Panc1 (cell line): ENCODE data around the gene CDK19. TPM values are rescaled to one million over a fixed set of nuclear protein-coding genes. Genes with fewer than 3 reads are reported as not detected.

Experiments
- ATAC-seq: fragments of 200-7000 bp; cut with Tn5 transposase; 2 replicates; pipeline ENCODE4 v1.9.1; 2020; ENCODE audit warnings: mild to moderate bottlenecking, moderate library complexity
- BruUV-seq: library from RNA; stranded (reverse); fragments of 400-500 nt; replicated peaks from 2 replicates; lab custom pipeline; 2021; lab: Mats Ljungman, UMichigan
- CTCF ChIA-PET: fragments of 300-600 bp; sonication (Branson Sonifier 250); formaldehyde crosslinking; loops from one replicate; lab custom pipeline; 2022; ENCODE audit warnings: antibody characterized with exemption; lab: Charles Lee
- POLR2A ChIA-PET: fragments of 300-600 bp; sonication (Branson Sonifier 250); formaldehyde crosslinking; loops from one replicate; lab custom pipeline; 2022; ENCODE audit warnings: antibody characterized with exemption; lab: Charles Lee
- DNase-seq: peaks from one replicate; pipeline ENCODE4 v3.0.0-alpha.2; 2010; ENCODE audit warnings: low read depth, low spot score
- H3K27ac ChIP-seq: 2 replicates; pipeline ENCODE4 v1.5.1; 2011; ENCODE audit warnings: mild to moderate bottlenecking, low read length, inconsistent platforms
- H3K27me3 ChIP-seq: fragments of 200-500 bp; sonication (Bioruptor generic); 2 replicates; pipeline ENCODE4 v1.6.0; 2014; ENCODE audit warnings: low read length, inconsistent platforms; ENCODE audit not compliant: control insufficient read depth, insufficient read depth
- H3K36me3 ChIP-seq: fragments of 200-500 bp; sonication (Bioruptor generic); 2 replicates; pipeline ENCODE4 v1.5.1; 2014; ENCODE audit warnings: inconsistent platforms, mild to moderate bottlenecking, low read length, moderate library complexity; ENCODE audit not compliant: control insufficient read depth, insufficient read depth
- H3K4me1 ChIP-seq: 2 replicates; pipeline ENCODE4 v1.5.1; 2011; ENCODE audit warnings: inconsistent platforms, mild to moderate bottlenecking, low read length, moderate library complexity; ENCODE audit not compliant: control insufficient read depth, insufficient read depth
- H3K4me3 ChIP-seq, 2 experiments: 2 replicates each; pipeline ENCODE4 v1.5.1; 2011 to 2012; ENCODE audit warnings: low read depth in 2 of 2, low read length in 2 of 2, mild to moderate bottlenecking in 2 of 2, inconsistent platforms in 1 of 2, moderate library complexity in 1 of 2
- H3K9me3 ChIP-seq: fragments of 200-500 bp; sonication (Bioruptor generic); 2 replicates; pipeline ENCODE4 v1.5.1; 2014; ENCODE audit warnings: low read depth, mild to moderate bottlenecking, inconsistent platforms, low read length, moderate library complexity; ENCODE audit not compliant: control insufficient read depth, insufficient read depth
- CTCF ChIP-seq: fragments of 450-650 bp; IDR thresholded peaks from 2 replicates; pipeline ENCODE4 v1.5.1; 2017; ENCODE audit warnings: mild to moderate bottlenecking
- POLR2AphosphoS5 ChIP-seq: IDR thresholded peaks from 2 replicates; pipeline ENCODE4 v1.6.1; 2012; ENCODE audit warnings: mild to moderate bottlenecking, low read depth, low read length, moderate library complexity
- SIN3A ChIP-seq: IDR thresholded peaks from 2 replicates; pipeline ENCODE4 v1.6.1; 2012; ENCODE audit warnings: low read depth, mild to moderate bottlenecking, low read length, moderate library complexity, borderline replicate concordance; ENCODE audit not compliant: insufficient read depth
- TCF7L2 ChIP-seq: IDR thresholded peaks from 2 replicates; pipeline ENCODE4 v1.6.1; 2011; ENCODE audit warnings: mild to moderate bottlenecking, low read depth, low read length, inconsistent platforms
- in situ Hi-C: cut with HindIII; loops from 2 replicates; pipeline ENCODE4 v1.10.0; 2016; ENCODE audit warnings: low sequenced_read_pairs, low pct_unique_long_range_greater_than_20kb
- intact Hi-C: fragments of 100-400 bp; cut with micrococcal nuclease; formaldehyde crosslinking; loops from one replicate; pipeline ENCODE4 v1.10.0; 2022; ENCODE audit not compliant: unreplicated experiment
- total RNA-seq: library from RNA; stranded (reverse); gene quantifications from one replicate; pipeline ENCODE4 v1.2.1, GENCODE V29; 2021; ENCODE audit not compliant: unreplicated experiment
- TF ChIP-seq, protein P1 (sequence below), 2 experiments: IDR thresholded peaks; 2 replicates each; pipeline ENCODE4 v1.6.1; 2011 to 2012; ENCODE audit warnings: low read depth in 2 of 2, control low read depth in 1 of 2, low read length in 1 of 2, mild to moderate bottlenecking in 1 of 2, moderate library complexity in 1 of 2; ENCODE audit not compliant: insufficient read depth in 1 of 2

Gene CDK19
- total RNA-seq, 1 experiment from 2014 or later, result 48.4 TPM

- in situ Hi-C loops, result no loop called here
- no peak overlapping the region for H3K27ac ChIP-seq
- no peaks in the 10 kb centered on the region for H3K4me1 ChIP-seq
- no peak overlapping the region for H3K4me3 ChIP-seq
- no peaks in the 10 kb centered on the region for H3K36me3 ChIP-seq
- no peaks in the 10 kb centered on the region for H3K9me3 ChIP-seq
- intact Hi-C loops, result no loop called here
- TF ChIP-seq POLR2AphosphoS5, result no peak
- TF ChIP-seq TCF7L2, result no peak
- TF ChIP-seq, protein P1, sequence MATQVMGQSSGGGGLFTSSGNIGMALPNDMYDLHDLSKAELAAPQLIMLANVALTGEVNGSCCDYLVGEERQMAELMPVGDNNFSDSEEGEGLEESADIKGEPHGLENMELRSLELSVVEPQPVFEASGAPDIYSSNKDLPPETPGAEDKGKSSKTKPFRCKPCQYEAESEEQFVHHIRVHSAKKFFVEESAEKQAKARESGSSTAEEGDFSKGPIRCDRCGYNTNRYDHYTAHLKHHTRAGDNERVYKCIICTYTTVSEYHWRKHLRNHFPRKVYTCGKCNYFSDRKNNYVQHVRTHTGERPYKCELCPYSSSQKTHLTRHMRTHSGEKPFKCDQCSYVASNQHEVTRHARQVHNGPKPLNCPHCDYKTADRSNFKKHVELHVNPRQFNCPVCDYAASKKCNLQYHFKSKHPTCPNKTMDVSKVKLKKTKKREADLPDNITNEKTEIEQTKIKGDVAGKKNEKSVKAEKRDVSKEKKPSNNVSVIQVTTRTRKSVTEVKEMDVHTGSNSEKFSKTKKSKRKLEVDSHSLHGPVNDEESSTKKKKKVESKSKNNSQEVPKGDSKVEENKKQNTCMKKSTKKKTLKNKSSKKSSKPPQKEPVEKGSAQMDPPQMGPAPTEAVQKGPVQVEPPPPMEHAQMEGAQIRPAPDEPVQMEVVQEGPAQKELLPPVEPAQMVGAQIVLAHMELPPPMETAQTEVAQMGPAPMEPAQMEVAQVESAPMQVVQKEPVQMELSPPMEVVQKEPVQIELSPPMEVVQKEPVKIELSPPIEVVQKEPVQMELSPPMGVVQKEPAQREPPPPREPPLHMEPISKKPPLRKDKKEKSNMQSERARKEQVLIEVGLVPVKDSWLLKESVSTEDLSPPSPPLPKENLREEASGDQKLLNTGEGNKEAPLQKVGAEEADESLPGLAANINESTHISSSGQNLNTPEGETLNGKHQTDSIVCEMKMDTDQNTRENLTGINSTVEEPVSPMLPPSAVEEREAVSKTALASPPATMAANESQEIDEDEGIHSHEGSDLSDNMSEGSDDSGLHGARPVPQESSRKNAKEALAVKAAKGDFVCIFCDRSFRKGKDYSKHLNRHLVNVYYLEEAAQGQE (IDR thresholded peaks at IDR 0.05; ENCODE audit: insufficient read depth in 1 of 2, low read depth in 2 of 2, low read length in 1 of 2), result no peak
- H3K27me3 ChIP-seq, result no peaks in the 10 kb centered on the region
- no peak for DNase-seq
- ChIA-PET POLR2A (no interaction called here), CTCF (no interaction called here)
- no TSS peak for BruUV-seq
- ATAC-seq, result peak; percentile 53; the same call in 1 of the 2 replicates
Measured at GRCh38 chr6:110573537-110573936, 241.7 kb downstream of the CDK19 start.

DNA sequence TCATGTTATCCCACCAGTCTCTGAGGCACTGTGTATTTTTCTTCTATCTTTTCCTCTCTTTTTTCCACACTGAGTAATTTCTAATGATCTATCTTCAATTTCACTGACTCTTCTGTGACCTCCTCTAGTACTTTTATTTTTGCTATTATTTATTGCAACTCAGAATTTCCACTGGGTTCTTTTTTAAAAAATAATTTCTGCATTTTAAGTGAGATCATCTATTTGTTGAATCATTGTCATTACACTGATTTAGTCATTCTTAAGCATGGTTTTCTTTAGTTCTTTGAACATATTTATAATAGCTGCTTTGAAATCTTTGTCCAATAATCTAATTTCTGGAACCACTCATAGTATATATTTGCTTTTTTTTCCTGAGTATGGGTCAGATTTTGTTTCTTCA, 242.1 kb downstream of the CDK19 start:
- Histone ChIP-seq H3K9me3 (no peaks in the 10 kb centered on the region), H3K27me3 (no peaks in the 10 kb centered on the region), H3K4me1 (no peaks in the 10 kb centered on the region), H3K36me3 (no peaks in the 10 kb centered on the region), H3K27ac (no peak overlapping the region), H3K4me3 (no peak overlapping the region)
- DNase-seq (no peak), ATAC-seq (no peak)
- in situ Hi-C loops, result no loop called here
- POLR2A ChIA-PET, result interaction anchor here (0.6 kb wide), 1 partner anchor 302 kb away, joined by 8 read pairs; no protein-coding TSS in a partner anchor
- BruUV-seq, result no TSS peak
- CTCF ChIA-PET, result no interaction called here
- intact Hi-C loops, result no loop called here
- TF ChIP-seq CTCF, result no peak
- no peak for TF ChIP-seq POLR2AphosphoS5
- TF ChIP-seq, protein P1 (IDR thresholded peaks at IDR 0.05; ENCODE audit: insufficient read depth in 1 of 2, low read depth in 2 of 2, low read length in 1 of 2), result no peak
- no peak for TF ChIP-seq TCF7L2
- no peak for TF ChIP-seq SIN3A
